ENCODE measurements around the gene PUS10. TPM values are rescaled to one million over a fixed set of nuclear protein-coding genes. Genes with fewer than 3 reads are reported as not detected.
"Not testable (repeated sequence)": the region's sequence is repeated elsewhere in the genome, so short reads cannot be mapped to it uniquely, and the experiment has no call there.

The PUS10 gene
- total RNA-seq, 1 experiment from 2014 or later: 5.2 TPM

- H3K36me3 ChIP-seq (ENCODE audit: control insufficient read depth, insufficient read depth, low read length): no peaks in the 10 kb centered on the region
- no peaks in the 10 kb centered on the region for H3K4me1 ChIP-seq (ENCODE audit: control insufficient read depth, insufficient read depth, low read length)
- no TSS peak for BruUV-seq (replicated peaks)
- intact Hi-C loops (cut with micrococcal nuclease; ENCODE audit: unreplicated experiment) (no loop called here), in situ Hi-C loops (cut with HindIII; ENCODE audit: low pct_unique_long_range_greater_than_20kb, low sequenced_read_pairs) (no loop called here)
- ChIA-PET CTCF (interaction anchor here (0.9 kb wide), 1 partner anchor 209 kb away, joined by 5 read pairs; no protein-coding TSS in a partner anchor), POLR2A (no interaction called here)
- no peak overlapping the region for H3K4me3 ChIP-seq (ENCODE audit: low read depth in 2 of 2, low read length in 2 of 2)
- H3K27me3 ChIP-seq (ENCODE audit: control insufficient read depth, insufficient read depth, low read length): no peaks in the 10 kb centered on the region
- no peak overlapping the region for H3K27ac ChIP-seq (ENCODE audit: low read length)
- no peak for DNase-seq (ENCODE audit: low read depth, low spot score)
- TF ChIP-seq REST (IDR thresholded peaks at IDR 0.05; ENCODE audit: insufficient read depth in 1 of 2, low read depth in 2 of 2, low read length in 1 of 2): no peak
- TF ChIP-seq, protein P1, sequence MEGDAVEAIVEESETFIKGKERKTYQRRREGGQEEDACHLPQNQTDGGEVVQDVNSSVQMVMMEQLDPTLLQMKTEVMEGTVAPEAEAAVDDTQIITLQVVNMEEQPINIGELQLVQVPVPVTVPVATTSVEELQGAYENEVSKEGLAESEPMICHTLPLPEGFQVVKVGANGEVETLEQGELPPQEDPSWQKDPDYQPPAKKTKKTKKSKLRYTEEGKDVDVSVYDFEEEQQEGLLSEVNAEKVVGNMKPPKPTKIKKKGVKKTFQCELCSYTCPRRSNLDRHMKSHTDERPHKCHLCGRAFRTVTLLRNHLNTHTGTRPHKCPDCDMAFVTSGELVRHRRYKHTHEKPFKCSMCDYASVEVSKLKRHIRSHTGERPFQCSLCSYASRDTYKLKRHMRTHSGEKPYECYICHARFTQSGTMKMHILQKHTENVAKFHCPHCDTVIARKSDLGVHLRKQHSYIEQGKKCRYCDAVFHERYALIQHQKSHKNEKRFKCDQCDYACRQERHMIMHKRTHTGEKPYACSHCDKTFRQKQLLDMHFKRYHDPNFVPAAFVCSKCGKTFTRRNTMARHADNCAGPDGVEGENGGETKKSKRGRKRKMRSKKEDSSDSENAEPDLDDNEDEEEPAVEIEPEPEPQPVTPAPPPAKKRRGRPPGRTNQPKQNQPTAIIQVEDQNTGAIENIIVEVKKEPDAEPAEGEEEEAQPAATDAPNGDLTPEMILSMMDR (IDR thresholded peaks at IDR 0.05): no peak
- TF ChIP-seq POLR2AphosphoS5 (IDR thresholded peaks at IDR 0.05; ENCODE audit: low read depth, low read length): no peak
- no peak for TF ChIP-seq SIN3A (IDR thresholded peaks at IDR 0.05; ENCODE audit: borderline replicate concordance, insufficient read depth, low read depth, low read length)
- TF ChIP-seq TCF7L2 (IDR thresholded peaks at IDR 0.05; ENCODE audit: low read depth, low read length): no peak
- peaks cover 8% of the 10 kb centered on the region; the same call in 1 of the 2 replicates for H3K9me3 ChIP-seq (ENCODE audit: control insufficient read depth, insufficient read depth, low read depth, low read length)
- no peak for ATAC-seq
These were observed 26.4 kb downstream of the PUS10 start for GRCh38 chr2:60991644-60992043.

DNA sequence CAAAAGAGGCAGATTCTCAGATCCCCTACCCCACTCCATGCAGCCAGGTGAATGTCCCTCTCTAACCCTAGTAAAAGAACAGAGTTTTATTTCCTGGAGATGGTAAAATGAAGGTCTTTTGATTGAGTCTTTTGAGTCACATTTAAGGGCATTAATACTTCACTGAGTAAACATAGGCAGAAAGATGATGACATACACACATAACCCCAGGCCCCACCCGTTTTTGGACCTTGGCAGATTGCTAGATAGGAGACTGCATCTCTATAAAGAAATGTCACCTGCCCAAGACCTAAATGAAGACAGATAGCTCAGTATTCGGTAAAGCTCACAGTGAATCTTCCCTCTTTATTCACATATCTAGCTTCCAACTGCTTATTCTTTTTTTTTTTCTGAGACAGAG lies 28.8 kb downstream of the PUS10 start:
- in situ Hi-C loops (cut with HindIII; ENCODE audit: low pct_unique_long_range_greater_than_20kb, low sequenced_read_pairs): no loop called here
- POLR2A ChIA-PET: no interaction called here
- BruUV-seq (replicated peaks): no TSS peak
- Histone ChIP-seq H3K27me3 (ENCODE audit: control insufficient read depth, insufficient read depth, low read length) (no peaks in the 10 kb centered on the region), H3K9me3 (ENCODE audit: control insufficient read depth, insufficient read depth, low read depth, low read length) (peaks cover 8% of the 10 kb centered on the region; the same call in 1 of the 2 replicates), H3K4me3 (ENCODE audit: low read depth in 2 of 2, low read length in 2 of 2) (no peak overlapping the region), H3K27ac (ENCODE audit: low read length) (no peak overlapping the region), H3K4me1 (ENCODE audit: control insufficient read depth, insufficient read depth, low read length) (no peaks in the 10 kb centered on the region), H3K36me3 (ENCODE audit: control insufficient read depth, insufficient read depth, low read length) (no peaks in the 10 kb centered on the region)
- ATAC-seq (no peak), DNase-seq (ENCODE audit: low read depth, low spot score) (no peak)
- CTCF ChIA-PET: interaction anchor here (0.6 kb wide), 1 partner anchor 266 kb away, joined by 5 read pairs; no protein-coding TSS in a partner anchor
- intact Hi-C loops (cut with micrococcal nuclease; ENCODE audit: unreplicated experiment): no loop called here
- TF ChIP-seq, protein P1 (IDR thresholded peaks at IDR 0.05): no peak
- no peak for TF ChIP-seq SIN3A (IDR thresholded peaks at IDR 0.05; ENCODE audit: borderline replicate concordance, insufficient read depth, low read depth, low read length)
- TF ChIP-seq REST (IDR thresholded peaks at IDR 0.05; ENCODE audit: insufficient read depth in 1 of 2, low read depth in 2 of 2, low read length in 1 of 2): no peak
- TF ChIP-seq POLR2AphosphoS5 (IDR thresholded peaks at IDR 0.05; ENCODE audit: low read depth, low read length): no peak
- TF ChIP-seq TCF7L2 (IDR thresholded peaks at IDR 0.05; ENCODE audit: low read depth, low read length): no peak

DNA sequence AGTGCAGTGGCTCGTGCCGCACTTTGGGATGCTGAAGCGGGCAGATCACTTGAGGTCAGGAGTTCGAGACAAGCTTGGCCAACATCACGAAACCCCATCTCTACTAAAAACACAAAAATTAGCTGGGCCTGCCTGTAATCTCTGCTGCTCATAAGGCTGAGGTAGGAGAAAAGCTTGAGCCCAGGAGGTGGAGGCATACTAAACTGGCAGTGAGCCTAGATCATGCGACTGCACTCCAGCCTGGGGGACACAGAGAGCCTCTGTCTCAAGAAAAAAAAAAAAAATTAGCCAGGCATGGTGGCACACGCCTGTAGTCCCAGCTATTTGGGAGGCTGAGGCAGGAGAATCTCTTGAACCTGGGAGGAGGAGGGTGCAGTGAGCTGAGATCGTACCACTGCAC lies 30.4 kb downstream of the PUS10 start:
- POLR2A ChIA-PET; H3K4me3 ChIP-seq (ENCODE audit: low read depth in 2 of 2, low read length in 2 of 2); H3K9me3 ChIP-seq (ENCODE audit: control insufficient read depth, insufficient read depth, low read depth, low read length); CTCF ChIA-PET; H3K4me1 ChIP-seq (ENCODE audit: control insufficient read depth, insufficient read depth, low read length); H3K27ac ChIP-seq (ENCODE audit: low read length); in situ Hi-C loops (cut with HindIII; ENCODE audit: low pct_unique_long_range_greater_than_20kb, low sequenced_read_pairs); BruUV-seq (replicated peaks); H3K36me3 ChIP-seq (ENCODE audit: control insufficient read depth, insufficient read depth, low read length); DNase-seq (ENCODE audit: low read depth, low spot score); ATAC-seq; H3K27me3 ChIP-seq (ENCODE audit: control insufficient read depth, insufficient read depth, low read length); intact Hi-C loops (cut with micrococcal nuclease; ENCODE audit: unreplicated experiment): not testable (repeated sequence)
